ENCODE data around the gene LYPD6B. TPM values are rescaled to one million over a fixed set of nuclear protein-coding genes. Genes with fewer than 3 reads are reported as not detected.

Gene LYPD6B, protein sequence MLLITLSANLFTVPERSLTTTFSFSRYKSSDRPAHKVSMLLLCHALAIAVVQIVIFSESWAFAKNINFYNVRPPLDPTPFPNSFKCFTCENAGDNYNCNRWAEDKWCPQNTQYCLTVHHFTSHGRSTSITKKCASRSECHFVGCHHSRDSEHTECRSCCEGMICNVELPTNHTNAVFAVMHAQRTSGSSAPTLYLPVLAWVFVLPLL
- 0.43 and 0.75 TPM in 2 replicates for total RNA-seq (2014; rRNA removed; shearing (Covaris generic); ENCODE audit: low replicate concordance)

DNA sequence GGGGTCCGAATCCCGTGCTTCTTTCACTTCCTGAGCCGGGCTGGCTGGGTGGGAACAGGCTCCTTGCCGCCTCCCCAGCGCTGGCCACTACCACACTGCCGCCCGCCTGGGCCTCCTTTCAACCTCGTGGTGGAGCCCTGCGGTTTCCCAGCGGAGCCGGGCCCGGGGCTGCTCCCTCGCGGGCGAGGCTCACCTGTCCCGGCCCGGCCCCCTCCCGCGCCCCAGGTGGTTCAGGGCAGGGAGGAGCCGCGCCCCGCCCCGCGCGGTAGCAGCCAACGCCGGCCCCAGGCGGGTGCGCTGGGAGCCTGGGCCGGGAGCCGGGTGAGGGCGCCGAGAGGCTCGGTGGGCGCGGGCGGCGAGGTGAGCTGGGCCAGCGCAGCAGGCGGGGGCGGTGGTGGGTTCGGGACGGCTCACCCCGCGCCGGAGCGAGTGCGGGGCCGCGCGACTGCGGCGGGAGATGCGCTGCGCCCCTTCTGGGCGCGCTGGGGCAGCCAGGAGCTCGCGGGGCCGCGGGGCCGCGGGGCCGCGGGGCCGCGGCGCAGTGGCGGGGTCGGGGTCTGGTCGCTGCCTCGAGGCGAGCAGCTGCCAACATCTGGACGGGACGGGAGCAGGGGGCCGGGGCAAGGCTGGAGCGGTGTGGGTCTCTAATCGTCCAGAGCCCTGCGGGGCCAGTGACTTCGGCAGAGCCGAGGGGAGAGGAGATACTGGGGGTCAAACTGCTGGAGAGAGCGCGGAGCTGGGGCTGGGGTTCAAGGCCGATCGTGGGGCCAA is at the start of gene LYPD6B:
LYPD6B (plus strand) TSS at position 258 of the 771 bp plus-strand sequence. CDS start 92,250 bp downstream, outside the sequence.
- Histone ChIP-seq H3K9ac (ENCODE audit: low read length) (no peak within 1 kb of the TSS), H3K4me1 (ENCODE audit: low read length) (no peaks in the 10 kb centered on the region), H3K9me2 (replicated peaks; ENCODE audit: insufficient read depth, low read length) (no peaks in the 10 kb centered on the region), H3K27ac (ENCODE audit: low read length) (no peak within 1 kb of the TSS), H3K79me2 (ENCODE audit: low read length) (no peaks in the 10 kb centered on the region), H3K4me2 (ENCODE audit: low read depth, low read length, poor library complexity, severe bottlenecking) (peak within 1 kb of the TSS; percentile 45), H3K9me3 (ENCODE audit: low read length) (no peaks in the 10 kb centered on the region), H2AFZ (ENCODE audit: low read length) (no peak within 1 kb of the TSS), H3K36me3 (ENCODE audit: insufficient read depth, low read length) (no peaks in the 10 kb centered on the region), H3K27me3 (ENCODE audit: low read length) (no peaks in the 10 kb centered on the region), H3K4me3 (ENCODE audit: low read length) (peak within 1 kb of the TSS; percentile 19; the same call in 1 of the 2 replicates), H4K20me1 (ENCODE audit: insufficient read depth, low read depth, low read length) (no peaks in the 10 kb centered on the region)
- no peak for DNase-seq

DNA sequence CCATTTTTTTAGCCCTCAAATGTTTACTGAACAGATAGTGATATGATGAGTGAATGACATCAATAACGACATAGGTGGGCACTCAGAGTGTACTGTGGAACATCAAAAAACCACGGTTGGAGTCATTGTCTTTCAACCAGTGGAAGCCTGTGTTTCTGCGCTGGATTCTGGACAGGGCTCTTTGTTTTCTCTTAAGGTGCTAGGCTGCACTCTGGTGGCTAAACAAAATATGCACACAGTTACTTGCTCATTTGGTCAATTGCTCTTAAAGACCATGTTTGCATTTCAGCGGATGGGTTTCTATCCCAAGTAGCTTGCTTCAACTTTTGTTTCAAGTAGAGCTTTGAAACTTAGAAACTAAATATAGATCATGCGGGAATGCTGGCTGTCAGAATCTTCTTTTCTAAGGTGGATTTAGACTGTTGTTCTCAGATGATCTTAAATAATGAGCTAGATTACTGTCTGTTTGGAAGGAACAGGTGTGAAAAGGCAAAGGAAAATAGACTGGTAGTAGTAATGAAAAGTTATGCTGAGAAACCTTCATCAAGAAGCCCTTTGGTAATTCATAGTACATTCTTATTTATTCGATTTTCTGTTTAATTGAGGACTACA is 48.5 kb upstream of the LYPD6B start:
- H3K27ac ChIP-seq (ENCODE audit: low read length), result no peak overlapping the region
- H3K9me3 ChIP-seq (ENCODE audit: low read length), result no peaks in the 10 kb centered on the region
- peaks cover 5% of the 10 kb centered on the region for H3K4me1 ChIP-seq (ENCODE audit: low read length)
- no peaks in the 10 kb centered on the region for H3K79me2 ChIP-seq (ENCODE audit: low read length)
- H3K4me3 ChIP-seq (ENCODE audit: low read length), result no peak overlapping the region
- H3K36me3 ChIP-seq (ENCODE audit: insufficient read depth, low read length), result no peaks in the 10 kb centered on the region
- H3K27me3 ChIP-seq (ENCODE audit: low read length), result no peaks in the 10 kb centered on the region
- H3K9ac ChIP-seq (ENCODE audit: low read length), result no peak overlapping the region
- no peaks in the 10 kb centered on the region for H3K9me2 ChIP-seq (replicated peaks; ENCODE audit: insufficient read depth, low read length)
- no peak overlapping the region for H3K4me2 ChIP-seq (ENCODE audit: low read depth, low read length, poor library complexity, severe bottlenecking)
- H2AFZ ChIP-seq (ENCODE audit: low read length), result peak overlapping the region; percentile 32; the same call in 1 of the 2 replicates
- no peaks in the 10 kb centered on the region for H4K20me1 ChIP-seq (ENCODE audit: insufficient read depth, low read depth, low read length)
- DNase-seq, result peak; percentile 90

DNA sequence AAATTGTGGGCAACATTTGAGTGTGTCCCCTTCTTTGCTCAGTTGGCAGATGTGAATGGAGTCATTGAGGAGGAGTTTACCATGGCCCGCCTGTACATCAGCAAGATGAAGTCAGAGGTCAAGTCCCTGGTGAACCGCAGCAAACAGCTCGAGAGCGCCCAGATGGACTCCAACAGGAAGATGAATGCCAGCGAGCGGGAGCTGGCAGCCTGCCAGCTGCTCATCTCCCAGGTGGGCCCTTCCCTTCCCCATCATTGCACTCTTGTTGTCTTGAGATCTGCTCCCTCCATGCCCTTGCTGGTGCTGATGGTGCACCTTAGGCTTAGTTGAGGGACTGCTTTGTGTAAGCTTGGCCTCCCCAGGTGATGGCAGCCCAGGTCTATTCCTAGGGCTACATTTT is 47.5 kb upstream of the LYPD6B start:
- no peaks in the 10 kb centered on the region for H3K27me3 ChIP-seq (ENCODE audit: low read length)
- H3K4me1 ChIP-seq (ENCODE audit: low read length), result peaks cover 5% of the 10 kb centered on the region
- DNase-seq, result no peak
- no peaks in the 10 kb centered on the region for H4K20me1 ChIP-seq (ENCODE audit: insufficient read depth, low read depth, low read length)
- H3K4me2 ChIP-seq (ENCODE audit: low read depth, low read length, poor library complexity, severe bottlenecking), result no peak overlapping the region
- H3K4me3 ChIP-seq (ENCODE audit: low read length), result no peak overlapping the region
- H3K27ac ChIP-seq (ENCODE audit: low read length), result no peak overlapping the region
- H2AFZ ChIP-seq (ENCODE audit: low read length), result no peak overlapping the region
- H3K9ac ChIP-seq (ENCODE audit: low read length), result no peak overlapping the region
- no peaks in the 10 kb centered on the region for H3K36me3 ChIP-seq (ENCODE audit: insufficient read depth, low read length)
- H3K9me2 ChIP-seq (replicated peaks; ENCODE audit: insufficient read depth, low read length), result no peaks in the 10 kb centered on the region
- no peaks in the 10 kb centered on the region for H3K9me3 ChIP-seq (ENCODE audit: low read length)
- no peaks in the 10 kb centered on the region for H3K79me2 ChIP-seq (ENCODE audit: low read length)

DNA sequence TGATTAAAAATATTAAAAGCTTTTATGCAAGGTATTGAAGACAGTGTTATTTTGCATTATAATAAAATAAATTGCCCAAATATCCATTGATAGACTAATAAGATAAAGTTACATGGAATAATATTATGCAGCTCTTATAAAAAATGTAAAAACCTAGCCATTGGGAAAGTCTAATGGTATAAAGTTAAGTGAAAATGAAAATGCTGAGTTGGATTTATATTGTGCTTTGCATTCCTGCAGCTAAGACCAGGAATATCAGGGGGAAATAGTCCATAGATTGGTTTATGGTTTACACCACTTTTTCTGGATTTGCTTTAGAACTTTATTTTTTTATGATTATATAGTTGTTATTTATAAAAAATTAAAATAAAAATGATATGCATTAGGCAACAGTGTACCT is 46.1 kb upstream of the LYPD6B start:
- H3K36me3 ChIP-seq (ENCODE audit: insufficient read depth, low read length), result no peaks in the 10 kb centered on the region
- H3K79me2 ChIP-seq (ENCODE audit: low read length), result no peaks in the 10 kb centered on the region
- H3K9me2 ChIP-seq (replicated peaks; ENCODE audit: insufficient read depth, low read length), result no peaks in the 10 kb centered on the region
- no peak overlapping the region for H3K4me2 ChIP-seq (ENCODE audit: low read depth, low read length, poor library complexity, severe bottlenecking)
- no peaks in the 10 kb centered on the region for H4K20me1 ChIP-seq (ENCODE audit: insufficient read depth, low read depth, low read length)
- no peak overlapping the region for H3K27ac ChIP-seq (ENCODE audit: low read length)
- H3K9me3 ChIP-seq (ENCODE audit: low read length), result no peaks in the 10 kb centered on the region
- H3K4me1 ChIP-seq (ENCODE audit: low read length), result peaks cover 5% of the 10 kb centered on the region
- H3K27me3 ChIP-seq (ENCODE audit: low read length), result no peaks in the 10 kb centered on the region
- H3K9ac ChIP-seq (ENCODE audit: low read length), result no peak overlapping the region
- H2AFZ ChIP-seq (ENCODE audit: low read length), result no peak overlapping the region
- DNase-seq, result no peak
- H3K4me3 ChIP-seq (ENCODE audit: low read length), result no peak overlapping the region

DNA sequence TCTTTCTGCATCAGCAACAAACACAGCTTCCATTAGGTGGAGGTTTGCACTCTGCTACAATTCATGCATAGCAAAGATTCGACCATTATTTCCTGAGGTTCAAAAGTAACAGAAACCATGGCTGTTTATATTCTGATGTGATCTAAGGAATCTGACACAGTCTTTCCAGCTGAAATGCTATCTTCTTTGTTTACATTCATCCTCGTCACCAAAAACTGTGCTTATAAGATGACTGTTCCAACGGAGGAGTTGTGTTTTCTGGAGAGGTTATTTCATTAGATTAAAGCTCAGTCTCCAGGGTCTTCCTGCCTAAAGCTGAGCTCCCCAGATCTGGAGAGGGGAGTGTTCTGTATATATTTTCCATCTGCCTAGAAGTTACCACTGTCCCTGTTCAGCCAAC is 45.1 kb upstream of the LYPD6B start:
- no peak for DNase-seq
- Histone ChIP-seq H4K20me1 (ENCODE audit: insufficient read depth, low read depth, low read length) (no peaks in the 10 kb centered on the region), H3K4me1 (ENCODE audit: low read length) (peaks cover 5% of the 10 kb centered on the region), H3K9me2 (replicated peaks; ENCODE audit: insufficient read depth, low read length) (no peaks in the 10 kb centered on the region), H3K9me3 (ENCODE audit: low read length) (no peaks in the 10 kb centered on the region), H3K27ac (ENCODE audit: low read length) (no peak overlapping the region), H3K4me3 (ENCODE audit: low read length) (no peak overlapping the region), H3K4me2 (ENCODE audit: low read depth, low read length, poor library complexity, severe bottlenecking) (no peak overlapping the region), H3K27me3 (ENCODE audit: low read length) (no peaks in the 10 kb centered on the region), H3K36me3 (ENCODE audit: insufficient read depth, low read length) (no peaks in the 10 kb centered on the region), H3K9ac (ENCODE audit: low read length) (no peak overlapping the region), H2AFZ (ENCODE audit: low read length) (no peak overlapping the region), H3K79me2 (ENCODE audit: low read length) (no peaks in the 10 kb centered on the region)

DNA sequence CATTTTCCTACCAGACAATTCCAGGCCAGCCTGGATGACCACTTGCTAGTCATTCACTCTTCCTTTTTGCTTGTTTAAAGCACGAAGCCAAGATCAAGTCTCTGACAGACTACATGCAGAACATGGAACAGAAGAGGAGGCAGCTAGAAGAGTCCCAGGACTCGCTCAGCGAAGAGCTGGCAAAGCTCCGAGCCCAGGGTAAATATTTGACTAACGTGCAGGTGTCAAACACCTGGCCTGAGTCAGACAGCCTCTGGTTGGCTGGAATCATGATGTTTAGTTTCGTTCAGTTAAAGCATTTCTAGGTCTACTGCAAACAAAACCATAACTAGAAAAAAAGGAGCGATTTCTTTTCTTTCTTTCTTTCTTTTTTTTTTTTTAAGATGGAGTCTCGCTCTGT is 44.2 kb upstream of the LYPD6B start:
- no peak overlapping the region for H3K9ac ChIP-seq (ENCODE audit: low read length)

DNA sequence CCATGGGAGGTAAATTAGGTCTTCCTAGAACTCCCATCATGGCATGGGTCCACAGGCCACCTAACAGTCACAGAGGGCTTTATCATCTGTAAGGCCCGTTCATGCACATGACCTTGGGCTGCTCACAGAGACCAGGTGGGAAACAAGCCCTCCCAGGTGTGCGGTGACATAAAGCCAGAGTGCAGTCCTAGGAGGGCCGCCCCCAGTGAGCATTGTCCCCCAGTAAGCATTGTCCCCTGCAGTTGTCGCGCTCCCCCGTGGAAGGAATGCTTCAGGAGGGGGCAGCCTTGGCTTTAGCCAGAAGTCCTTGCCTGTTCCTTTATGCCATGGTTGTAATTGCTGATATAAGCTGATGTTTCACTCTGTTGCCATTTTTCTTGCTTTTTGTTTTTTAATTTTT is 41.7 kb upstream of the LYPD6B start:
- no peak overlapping the region for H3K4me3 ChIP-seq (ENCODE audit: low read length)
- H3K79me2 ChIP-seq (ENCODE audit: low read length), result no peaks in the 10 kb centered on the region
- H3K4me1 ChIP-seq (ENCODE audit: low read length), result no peaks in the 10 kb centered on the region
- no peak overlapping the region for H3K9ac ChIP-seq (ENCODE audit: low read length)
- H4K20me1 ChIP-seq (ENCODE audit: insufficient read depth, low read depth, low read length), result no peaks in the 10 kb centered on the region
- H3K4me2 ChIP-seq (ENCODE audit: low read depth, low read length, poor library complexity, severe bottlenecking), result no peak overlapping the region
- H3K27me3 ChIP-seq (ENCODE audit: low read length), result no peaks in the 10 kb centered on the region
- no peaks in the 10 kb centered on the region for H3K9me2 ChIP-seq (replicated peaks; ENCODE audit: insufficient read depth, low read length)
- H3K9me3 ChIP-seq (ENCODE audit: low read length), result no peaks in the 10 kb centered on the region
- no peaks in the 10 kb centered on the region for H3K36me3 ChIP-seq (ENCODE audit: insufficient read depth, low read length)
- H3K27ac ChIP-seq (ENCODE audit: low read length), result no peak overlapping the region
- H2AFZ ChIP-seq (ENCODE audit: low read length), result no peak overlapping the region
- no peak for DNase-seq

More for the DNA sequence above, 44.2 kb upstream of the LYPD6B start:
- Histone ChIP-seq H4K20me1 (ENCODE audit: insufficient read depth, low read depth, low read length) (no peaks in the 10 kb centered on the region), H3K9me3 (ENCODE audit: low read length) (no peaks in the 10 kb centered on the region), H2AFZ (ENCODE audit: low read length) (no peak overlapping the region), H3K4me1 (ENCODE audit: low read length) (peaks cover 5% of the 10 kb centered on the region), H3K4me2 (ENCODE audit: low read depth, low read length, poor library complexity, severe bottlenecking) (no peak overlapping the region), H3K9me2 (replicated peaks; ENCODE audit: insufficient read depth, low read length) (no peaks in the 10 kb centered on the region), H3K27ac (ENCODE audit: low read length) (no peak overlapping the region), H3K4me3 (ENCODE audit: low read length) (no peak overlapping the region), H3K27me3 (ENCODE audit: low read length) (no peaks in the 10 kb centered on the region), H3K36me3 (ENCODE audit: insufficient read depth, low read length) (no peaks in the 10 kb centered on the region), H3K79me2 (ENCODE audit: low read length) (no peaks in the 10 kb centered on the region)
- DNase-seq, result no peak

DNA sequence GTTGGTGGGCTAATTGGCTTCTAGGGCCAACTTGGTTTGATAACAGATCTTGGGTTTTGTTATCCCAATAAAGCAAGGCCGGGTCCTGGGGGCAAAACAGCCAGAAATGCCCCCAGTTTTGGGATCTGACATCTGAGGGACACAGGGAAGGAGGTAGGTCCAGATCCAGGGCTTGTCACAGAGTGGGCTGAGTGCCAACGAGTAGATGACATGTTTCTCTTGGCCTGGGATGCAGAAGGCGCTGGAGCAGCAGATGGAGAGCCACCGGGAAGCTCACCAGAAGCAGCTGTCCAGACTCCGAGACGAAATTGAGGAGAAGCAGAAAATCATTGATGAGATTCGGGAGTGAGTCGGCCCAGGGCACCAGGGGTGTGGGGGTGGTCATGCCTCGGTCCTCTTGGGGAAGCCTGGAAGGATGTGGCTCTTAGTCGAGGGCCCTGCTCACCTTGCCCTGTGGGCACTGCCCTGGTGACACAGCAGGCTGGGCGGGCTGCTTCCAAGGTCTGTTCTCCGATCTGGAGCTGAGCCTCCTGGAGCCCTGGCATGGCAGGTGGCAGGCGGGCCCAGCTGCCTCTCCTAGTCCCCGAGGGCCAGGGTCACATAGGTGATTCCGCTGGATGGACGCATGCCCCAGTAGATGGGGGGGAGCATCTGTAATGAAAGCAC is 40.2 kb upstream of the LYPD6B start:
- no peaks in the 10 kb centered on the region for H3K36me3 ChIP-seq (ENCODE audit: insufficient read depth, low read length)

More for the DNA sequence above, 40.2 kb upstream of the LYPD6B start:
- no peak overlapping the region for H3K4me2 ChIP-seq (ENCODE audit: low read depth, low read length, poor library complexity, severe bottlenecking)
- no peaks in the 10 kb centered on the region for H4K20me1 ChIP-seq (ENCODE audit: insufficient read depth, low read depth, low read length)
- no peaks in the 10 kb centered on the region for H3K79me2 ChIP-seq (ENCODE audit: low read length)
- no peak overlapping the region for H2AFZ ChIP-seq (ENCODE audit: low read length)
- H3K4me3 ChIP-seq (ENCODE audit: low read length), result no peak overlapping the region
- no peaks in the 10 kb centered on the region for H3K27me3 ChIP-seq (ENCODE audit: low read length)
- DNase-seq, result no peak
- H3K27ac ChIP-seq (ENCODE audit: low read length), result no peak overlapping the region
- no peak overlapping the region for H3K9ac ChIP-seq (ENCODE audit: low read length)
- no peaks in the 10 kb centered on the region for H3K9me3 ChIP-seq (ENCODE audit: low read length)
- H3K9me2 ChIP-seq (replicated peaks; ENCODE audit: insufficient read depth, low read length), result no peaks in the 10 kb centered on the region
- H3K4me1 ChIP-seq (ENCODE audit: low read length), result no peaks in the 10 kb centered on the region
